Testis (tissue), 2 donors: ENCODE data around the gene ACER3.

Experiments
- POLR2A ChIP-seq: fragments of 450-650 bp; IDR thresholded peaks from one replicate; pipeline ENCODE4 v1.6.1; 2017; ENCODE audit warnings: antibody characterized with exemption, mild to moderate bottlenecking, moderate library complexity
- TF ChIP-seq, protein P1 (sequence below), 3 experiments: fragments of 450-650 bp in 2 of 3; fragments of 200-600 bp in 1 of 3; sonication (generic) in 1 of 3; IDR thresholded peaks; one replicate each; pipeline ENCODE4 v1.5.1; 2016 to 2019; ENCODE audit warnings: antibody characterized with exemption in 3 of 3, mild to moderate bottlenecking in 2 of 3, moderate library complexity in 1 of 3

DNA sequence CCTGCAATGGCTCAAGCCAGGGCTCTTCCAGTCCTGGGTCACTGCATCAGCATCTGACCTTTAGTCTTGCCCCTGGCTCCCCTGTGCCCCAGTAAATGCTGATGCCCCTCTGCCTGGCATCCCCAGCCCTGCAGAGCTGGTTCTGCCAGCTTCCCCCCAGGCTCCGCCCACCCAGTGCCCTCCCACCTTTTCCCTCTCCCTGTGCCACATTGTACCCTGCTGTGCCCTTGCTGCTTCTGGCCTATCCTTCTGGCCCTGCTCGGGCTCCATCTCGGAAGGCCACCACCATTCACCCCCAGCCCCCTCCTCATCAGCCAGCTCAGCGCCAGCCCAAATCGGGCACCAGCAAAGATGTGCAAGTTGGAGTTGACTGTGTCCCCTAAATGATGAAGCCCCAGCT is 213.5 kb downstream of the ACER3 start:
- TF ChIP-seq, protein P1, sequence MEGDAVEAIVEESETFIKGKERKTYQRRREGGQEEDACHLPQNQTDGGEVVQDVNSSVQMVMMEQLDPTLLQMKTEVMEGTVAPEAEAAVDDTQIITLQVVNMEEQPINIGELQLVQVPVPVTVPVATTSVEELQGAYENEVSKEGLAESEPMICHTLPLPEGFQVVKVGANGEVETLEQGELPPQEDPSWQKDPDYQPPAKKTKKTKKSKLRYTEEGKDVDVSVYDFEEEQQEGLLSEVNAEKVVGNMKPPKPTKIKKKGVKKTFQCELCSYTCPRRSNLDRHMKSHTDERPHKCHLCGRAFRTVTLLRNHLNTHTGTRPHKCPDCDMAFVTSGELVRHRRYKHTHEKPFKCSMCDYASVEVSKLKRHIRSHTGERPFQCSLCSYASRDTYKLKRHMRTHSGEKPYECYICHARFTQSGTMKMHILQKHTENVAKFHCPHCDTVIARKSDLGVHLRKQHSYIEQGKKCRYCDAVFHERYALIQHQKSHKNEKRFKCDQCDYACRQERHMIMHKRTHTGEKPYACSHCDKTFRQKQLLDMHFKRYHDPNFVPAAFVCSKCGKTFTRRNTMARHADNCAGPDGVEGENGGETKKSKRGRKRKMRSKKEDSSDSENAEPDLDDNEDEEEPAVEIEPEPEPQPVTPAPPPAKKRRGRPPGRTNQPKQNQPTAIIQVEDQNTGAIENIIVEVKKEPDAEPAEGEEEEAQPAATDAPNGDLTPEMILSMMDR (IDR thresholded peaks at IDR 0.05) = no peak
- no peak for TF ChIP-seq POLR2A
